B cell (primary cell): Measurements from ENCODE around the gene SRD5A3. TPM values are rescaled to one million over a fixed set of nuclear protein-coding genes. Genes with fewer than 3 reads are reported as not detected.

Experiments used
- ATAC-seq: fragments of 200-7000 bp; cut with Tn5 transposase; one replicate; pipeline ENCODE4 v1.10.0; 2021; ENCODE audit warnings: low read depth, mild to moderate bottlenecking, moderate number of reproducible peaks, moderate library complexity
- CTCF ChIA-PET: fragments of 350-600 bp; sonication (Branson Sonifier 250); formaldehyde crosslinking; loops from one replicate; lab custom pipeline; 2021; ENCODE audit warnings: antibody characterized with exemption, inconsistent platforms; lab: Charles Lee
- POLR2A ChIA-PET: fragments of 350-600 bp; sonication (Branson Sonifier 250); formaldehyde crosslinking; loops from one replicate; lab custom pipeline; 2021; ENCODE audit warnings: antibody characterized with exemption; lab: Charles Lee
- DNase-seq: peaks from one replicate; pipeline ENCODE4 v3.0.0; 2013
- H2AFZ ChIP-seq: 2 replicates; pipeline ENCODE4 v1.6.1; 2012; ENCODE audit warnings: mild to moderate bottlenecking, low read depth, low read length; ENCODE audit not compliant: insufficient read depth, poor library complexity, severe bottlenecking
- H3K27ac ChIP-seq, 2 donors: 1 replicate in 1 of 2; 2 replicates in 1 of 2; pipeline ENCODE4 v1.5.1; 2012 to 2013; ENCODE audit warnings: low read length in 2 of 2, mild to moderate bottlenecking in 2 of 2, moderate library complexity in 1 of 2
- H3K27me3 ChIP-seq, 4 experiments: fragments of 200-600 bp in 1 of 4; sonication (generic) in 1 of 4; replicated peaks in 1 of 4; 1 replicate in 2 of 4; 2 replicates in 2 of 4; pipeline versions ENCODE4 v1.6.1 to v1.7.0; 2013 to 2016; ENCODE audit warnings: low read length in 3 of 4, mild to moderate bottlenecking in 2 of 4, mixed read lengths in 1 of 4, moderate library complexity in 1 of 4; ENCODE audit not compliant: insufficient read depth in 4 of 4, control insufficient read depth in 3 of 4; ENCODE audit errors: control extremely low read depth in 1 of 4
- H3K36me3 ChIP-seq, 2 experiments: replicated peaks in 1 of 2; 1 replicate in 1 of 2; 2 replicates in 1 of 2; pipeline versions ENCODE4 v1.6.1 to v1.7.1; 2013; ENCODE audit warnings: low read length in 1 of 2; ENCODE audit not compliant: insufficient read depth in 2 of 2, control insufficient read depth in 1 of 2; ENCODE audit errors: control extremely low read depth in 1 of 2, extremely low read depth in 1 of 2
- H3K4me1 ChIP-seq, 2 donors: fragments of 200-600 bp in 1 of 2; sonication (generic) in 1 of 2; 1 replicate in 1 of 2; 2 replicates in 1 of 2; pipeline versions ENCODE4 v1.5.1 to v1.6.1; 2013 to 2017; ENCODE audit warnings: low read length in 2 of 2; ENCODE audit not compliant: control insufficient read depth in 2 of 2, insufficient read depth in 2 of 2
- H3K4me2 ChIP-seq: replicated peaks from 2 replicates; pipeline ENCODE3; 2012; ENCODE audit warnings: mild to moderate bottlenecking, low read depth, low read length; ENCODE audit not compliant: poor library complexity, severe bottlenecking
- H3K4me3 ChIP-seq, 5 experiments: fragments of 200-600 bp in 1 of 5; sonication (generic) in 1 of 5; 1 replicate in 3 of 5; 2 replicates in 2 of 5; pipeline versions ENCODE4 v1.5.1 to v1.7.0; 2011 to 2016; ENCODE audit warnings: low read length in 4 of 5, mild to moderate bottlenecking in 4 of 5, low read depth in 2 of 5, control low read depth in 1 of 5, moderate library complexity in 1 of 5; ENCODE audit not compliant: insufficient read depth in 1 of 5; ENCODE audit errors: control extremely low read depth in 1 of 5, extremely low read depth in 1 of 5
- H3K79me2 ChIP-seq: fragments of 200-600 bp; sonication (generic); one replicate; pipeline ENCODE4 v1.6.0; 2016; ENCODE audit warnings: low read length; ENCODE audit not compliant: control insufficient read depth, insufficient read depth
- H3K9ac ChIP-seq: fragments of 200-600 bp; sonication (generic); 2 replicates; pipeline ENCODE4 v1.6.1; 2017; ENCODE audit warnings: mild to moderate bottlenecking, low read length, moderate library complexity
- H3K9me3 ChIP-seq, 3 donors: one replicate each; pipeline versions ENCODE4 v1.6.1 to v1.7.1; 2013; ENCODE audit warnings: low read length in 2 of 3; ENCODE audit not compliant: control insufficient read depth in 2 of 3, insufficient read depth in 1 of 3; ENCODE audit errors: control extremely low read depth in 1 of 3
- H4K20me1 ChIP-seq: 2 replicates; pipeline ENCODE4 v1.6.0; 2012; ENCODE audit warnings: mild to moderate bottlenecking, low read length; ENCODE audit not compliant: insufficient read depth, control insufficient read depth, poor library complexity, severe bottlenecking
- H3K27ac Mint-ChIP-seq: one replicate; pipeline ENCODE4 v1.8.0; 2021; ENCODE audit warnings: mixed read lengths
- H3K27me3 Mint-ChIP-seq: one replicate; pipeline ENCODE4 v1.8.0; 2021; ENCODE audit warnings: mixed read lengths
- H3K4me1 Mint-ChIP-seq: one replicate; pipeline ENCODE4 v1.8.0; 2021; ENCODE audit warnings: mixed read lengths
- H3K4me3 Mint-ChIP-seq: one replicate; pipeline ENCODE4 v1.8.0; 2021; ENCODE audit warnings: mixed read lengths
- H3K9me3 Mint-ChIP-seq: one replicate; pipeline ENCODE4 v1.8.0; 2022; ENCODE audit warnings: mixed read lengths; ENCODE audit not compliant: insufficient read depth
- CTCF ChIP-seq: fragments of 200-600 bp; IDR thresholded peaks from one replicate; pipeline ENCODE4 v1.8.0; 2022; ENCODE audit warnings: antibody characterized with exemption, mild to moderate bottlenecking
- EZH2 ChIP-seq: IDR thresholded peaks from 2 replicates; pipeline ENCODE4 v1.6.1; 2012; ENCODE audit warnings: borderline replicate concordance, low read depth, mild to moderate bottlenecking, moderate library complexity, low read length; ENCODE audit not compliant: insufficient read depth, poor library complexity, severe bottlenecking
- WGBS: methylation state at CpG from one replicate; pipeline ENCODE4 v1.1.5; 2013; ENCODE audit warnings: missing lambda C conversion rate; ENCODE audit not compliant: insufficient coverage; 5-methylcytosine and 5-hydroxymethylcytosine counted together
- intact Hi-C: fragments of 100-400 bp; cut with micrococcal nuclease; formaldehyde crosslinking; loops from one replicate; pipeline ENCODE4 v1.10.0; 2022
- polyA plus RNA-seq: library from polyadenylated mRNA; depleted of rRNA; stranded (reverse); fragments of >200 nt; gene quantifications from 2 replicates; pipeline ENCODE4 v1.2.3, GENCODE V29; 2012
- total RNA-seq, 2 donors: library from RNA; stranded (reverse); fragments of 120-200 nt in 1 of 2; gene quantifications; 1 replicate in 1 of 2; 2 replicates in 1 of 2; pipeline versions ENCODE4 v1.2.3 to v1.2.4, GENCODE V29; 2013 to 2022

Gene SRD5A3
- total and polyA plus RNA-seq, 2 donors (not counting 1 experiment from before 2014, with no cell fraction given) = 0.88 to 3.6 TPM

DNA sequence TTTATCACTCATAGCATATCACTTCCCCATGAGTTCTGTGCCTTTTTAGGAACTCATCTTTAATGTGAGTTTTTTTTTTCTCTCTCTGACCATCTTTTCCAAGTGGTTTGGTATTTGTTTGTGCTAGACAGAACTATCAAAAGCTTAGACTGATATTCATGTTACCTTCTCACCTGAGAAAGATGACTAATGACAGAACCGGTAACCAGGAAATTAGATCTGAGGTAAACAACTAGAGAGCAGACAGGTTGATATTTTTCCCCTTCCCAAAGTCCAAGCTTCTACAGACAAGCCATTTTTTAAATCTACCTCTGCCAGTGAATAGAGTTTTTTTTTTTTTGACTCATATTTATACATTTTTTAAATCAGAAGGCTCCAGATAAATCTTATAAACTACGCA lies 17.0 kb upstream of the SRD5A3 start:
- peaks cover 0 to 4% (median 0%) of the 10 kb centered on the region in 3 donors for H3K9me3 ChIP-seq
- TF ChIP-seq CTCF (no peak), EZH2 (no peak)
- Mint-ChIP-seq H3K27me3 (peaks cover 23% of the 10 kb centered on the region), H3K9me3 (peaks cover 7% of the 10 kb centered on the region), H3K27ac (no peak overlapping the region), H3K4me3 (no peak overlapping the region), H3K4me1 (no peaks in the 10 kb centered on the region)
- peaks cover 0 to 3% (median 0%) of the 10 kb centered on the region in 4 experiments for H3K27me3 ChIP-seq
- CTCF ChIA-PET = interaction anchor here (0.7 kb wide), 1 partner anchor 20 kb away, joined by 3 read pairs; no protein-coding TSS in a partner anchor
- H3K9ac ChIP-seq = no peak overlapping the region
- no peaks in the 10 kb centered on the region for H3K36me3 ChIP-seq
- no peaks in the 10 kb centered on the region for H3K4me1 ChIP-seq
- intact Hi-C loops = no loop called here
- no peak overlapping the region for H3K4me2 ChIP-seq
- H3K27ac ChIP-seq = no peak overlapping the region
- POLR2A ChIA-PET = no interaction called here
- H3K4me3 ChIP-seq = no peak overlapping the region
- ATAC-seq = no peak
- no peak overlapping the region for H2AFZ ChIP-seq
- no CpG with 5 or more reads among the region's 2 CpGs for WGBS
- no peaks in the 10 kb centered on the region for H4K20me1 ChIP-seq
- no peaks in the 10 kb centered on the region for H3K79me2 ChIP-seq
- no peak for DNase-seq

DNA sequence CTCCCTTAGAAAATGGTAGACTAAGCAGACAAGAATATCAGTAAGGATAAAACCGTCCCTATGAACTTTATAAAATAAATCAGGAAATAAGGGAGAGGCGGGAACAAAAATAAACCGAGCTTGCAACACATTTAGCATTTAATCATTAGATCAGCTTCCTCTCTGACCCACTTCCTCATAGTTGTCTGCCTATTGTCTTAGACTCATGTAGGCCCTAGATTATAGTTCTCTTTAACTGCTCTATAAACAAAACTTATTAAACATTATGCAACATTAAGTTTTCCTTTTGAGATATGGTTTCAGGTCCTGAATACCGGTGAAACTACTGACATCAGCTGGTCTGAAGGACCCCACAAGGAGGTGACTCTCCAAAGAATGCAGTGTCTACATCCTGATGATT lies 15.8 kb upstream of the SRD5A3 start:
- no peaks in the 10 kb centered on the region for H3K79me2 ChIP-seq
- peaks cover 0 to 4% (median 0%) of the 10 kb centered on the region in 3 donors for H3K9me3 ChIP-seq
- H3K4me1 ChIP-seq = no peaks in the 10 kb centered on the region
- H3K4me3 ChIP-seq = no peak overlapping the region
- H3K9ac ChIP-seq = no peak overlapping the region
- TF ChIP-seq EZH2 = no peak
- ChIA-PET POLR2A (no interaction called here), CTCF (no interaction called here)
- H3K36me3 ChIP-seq = no peaks in the 10 kb centered on the region
- ATAC-seq (no peak), DNase-seq (no peak)
- no peaks in the 10 kb centered on the region for H4K20me1 ChIP-seq
- intact Hi-C loops = no loop called here
- H3K27me3 ChIP-seq = peaks cover 0 to 3% (median 0%) of the 10 kb centered on the region in 4 experiments
- H3K4me2 ChIP-seq = no peak overlapping the region
- H2AFZ ChIP-seq = no peak overlapping the region
- no peak overlapping the region for H3K27ac ChIP-seq
- Mint-ChIP-seq H3K27ac (no peak overlapping the region), H3K27me3 (peaks cover 22% of the 10 kb centered on the region), H3K4me1 (no peaks in the 10 kb centered on the region), H3K9me3 (peaks cover 7% of the 10 kb centered on the region), H3K4me3 (no peak overlapping the region)
- 30% methylated on average over 1 of the region's 4 CpGs for WGBS
